Measurements from ENCODE around the gene CEP128.

CEP128 gene

GRCh38 chr14:80768646-80769045 lies 172.9 kb downstream of the CEP128 start:
- DNase-seq = no peak

DNA sequence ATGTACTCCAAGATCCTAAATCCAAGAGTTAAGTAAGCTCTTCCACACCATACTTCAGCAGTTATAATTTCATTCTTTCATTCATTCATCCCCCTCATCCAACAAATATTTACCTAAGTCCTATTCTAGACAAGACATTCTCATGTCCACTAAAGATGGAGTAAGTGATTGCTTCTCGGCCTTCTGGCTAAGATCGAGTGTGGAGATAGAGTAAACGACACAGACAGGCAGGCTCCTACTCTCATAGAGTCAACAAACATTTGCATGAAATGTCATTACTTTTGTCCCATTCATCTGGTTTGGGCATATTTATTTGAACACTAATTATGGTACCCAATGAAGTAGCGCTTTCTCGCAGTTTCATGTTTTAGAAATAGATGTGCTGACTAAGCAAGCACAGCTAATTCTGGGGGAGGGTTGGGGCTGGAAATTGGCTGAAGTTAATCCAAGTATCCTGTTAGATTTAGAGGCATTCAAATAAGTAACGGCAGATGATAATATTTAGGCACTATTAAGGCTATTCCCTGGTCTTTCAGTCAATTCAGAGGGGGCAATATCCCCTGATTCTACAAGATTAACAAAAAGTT lies 176.5 kb downstream of the CEP128 start:
- peak; percentile 33 for DNase-seq

DNA sequence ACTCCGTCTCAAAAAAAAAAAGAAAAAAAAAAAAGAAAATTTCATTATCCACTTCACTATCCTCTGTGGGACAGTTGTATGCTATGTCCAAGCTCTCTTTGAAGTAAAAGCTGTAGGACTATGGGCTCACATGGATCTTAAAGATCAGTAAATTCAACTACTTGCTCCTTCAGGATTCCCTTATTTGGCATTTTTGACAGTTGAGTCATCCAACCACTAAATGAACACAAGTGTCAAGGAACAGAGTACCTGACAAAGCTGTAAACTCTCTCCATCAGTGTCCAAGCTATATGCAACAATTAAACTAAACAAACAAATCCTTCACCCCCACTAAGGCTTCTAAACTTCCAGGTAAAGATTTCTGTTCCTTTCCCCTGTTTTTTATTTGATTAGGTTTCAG lies 177.0 kb downstream of the CEP128 start:
- DNase-seq = no peak

DNA sequence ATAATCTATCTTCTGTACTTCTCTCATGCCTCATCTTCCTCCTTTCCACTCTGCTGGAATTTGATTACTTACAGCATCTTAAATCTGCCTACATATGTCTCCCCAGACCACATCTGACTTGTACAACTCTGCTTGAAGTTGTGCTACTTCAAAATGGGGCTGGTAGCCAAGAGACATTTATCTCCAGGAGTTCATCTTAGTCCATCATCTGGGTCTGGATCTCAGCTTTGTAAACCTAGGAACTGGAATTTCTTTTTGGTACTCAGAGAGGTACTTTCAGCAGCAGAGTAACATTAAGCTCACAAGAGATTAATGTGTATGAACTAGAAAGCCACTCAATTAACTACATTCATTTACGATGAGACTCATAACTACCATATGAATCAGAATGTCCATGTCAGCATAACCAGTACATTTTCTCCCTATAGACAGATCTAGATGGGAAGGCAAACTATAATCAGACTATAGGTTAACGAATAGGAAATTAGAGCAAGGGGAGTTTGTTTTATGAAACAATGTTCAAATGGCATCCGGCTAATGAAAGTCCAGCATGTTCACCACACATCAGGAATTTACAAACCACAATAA lies 178.8 kb downstream of the CEP128 start:
- no peak for DNase-seq

DNA sequence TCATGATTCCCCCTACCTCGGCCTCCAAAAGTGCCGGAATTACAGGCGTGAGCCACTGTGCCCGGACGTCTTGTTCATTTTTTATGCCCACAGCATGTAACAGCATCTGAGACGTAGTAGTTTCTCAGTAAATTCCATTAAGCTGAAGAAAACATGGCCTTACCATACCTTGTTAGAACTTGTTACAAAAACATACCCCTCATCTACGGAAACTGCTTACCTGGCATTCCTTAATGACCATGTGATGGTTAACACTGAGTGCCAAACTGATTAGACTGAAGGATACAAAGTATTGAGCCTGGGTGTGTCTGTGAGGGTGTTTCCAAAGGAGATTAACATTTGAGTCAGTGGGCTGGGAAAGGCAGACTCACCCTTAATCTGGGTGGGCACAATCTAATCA lies 186.8 kb downstream of the CEP128 start:
- no peak for DNase-seq

DNA sequence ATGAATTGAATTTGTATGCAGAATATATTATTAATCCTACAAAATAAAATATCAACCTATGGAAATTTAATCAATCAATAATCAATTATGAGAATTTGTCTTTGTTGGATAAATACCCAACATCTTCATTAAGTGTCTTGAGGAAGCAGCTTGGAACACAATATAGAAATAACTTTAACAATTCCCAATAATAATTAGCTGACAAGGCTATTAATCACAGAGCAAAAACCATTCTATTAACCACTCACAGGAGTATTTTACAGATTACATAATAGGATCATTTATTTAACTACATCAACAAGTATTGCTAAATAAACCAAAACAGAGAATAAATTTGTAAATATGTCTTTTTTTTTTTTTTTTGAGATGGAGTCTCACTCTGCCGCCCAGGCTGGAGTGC lies 190.3 kb downstream of the CEP128 start:
- DNase-seq = no peak

- no peak for DNase-seq
Observed at GRCh38 chr14:80726211-80726610, 215.3 kb downstream of the CEP128 start.

DNA sequence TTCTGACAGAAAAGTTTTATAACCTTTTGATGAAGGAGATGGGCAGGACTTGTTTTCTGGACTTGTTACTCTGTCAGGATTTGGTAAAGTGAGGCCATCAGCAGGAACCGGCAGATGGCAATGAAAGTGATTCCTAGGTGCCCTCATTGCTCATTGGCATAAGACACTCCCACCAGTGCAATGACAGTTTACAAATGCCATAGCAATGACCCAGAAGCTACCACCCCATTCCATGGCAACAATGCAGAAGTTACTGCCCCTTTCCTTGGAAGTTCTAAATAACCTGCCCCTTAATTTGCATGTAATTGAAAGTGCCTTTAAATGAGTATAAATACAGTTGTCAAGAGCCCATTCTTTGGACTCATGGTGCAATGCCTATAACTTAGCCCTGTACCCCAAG lies 222.6 kb downstream of the CEP128 start:
- no peak for DNase-seq

- DNase-seq = no peak
Observed at GRCh38 chr14:80714474-80714873, 227.1 kb downstream of the CEP128 start.

DNA sequence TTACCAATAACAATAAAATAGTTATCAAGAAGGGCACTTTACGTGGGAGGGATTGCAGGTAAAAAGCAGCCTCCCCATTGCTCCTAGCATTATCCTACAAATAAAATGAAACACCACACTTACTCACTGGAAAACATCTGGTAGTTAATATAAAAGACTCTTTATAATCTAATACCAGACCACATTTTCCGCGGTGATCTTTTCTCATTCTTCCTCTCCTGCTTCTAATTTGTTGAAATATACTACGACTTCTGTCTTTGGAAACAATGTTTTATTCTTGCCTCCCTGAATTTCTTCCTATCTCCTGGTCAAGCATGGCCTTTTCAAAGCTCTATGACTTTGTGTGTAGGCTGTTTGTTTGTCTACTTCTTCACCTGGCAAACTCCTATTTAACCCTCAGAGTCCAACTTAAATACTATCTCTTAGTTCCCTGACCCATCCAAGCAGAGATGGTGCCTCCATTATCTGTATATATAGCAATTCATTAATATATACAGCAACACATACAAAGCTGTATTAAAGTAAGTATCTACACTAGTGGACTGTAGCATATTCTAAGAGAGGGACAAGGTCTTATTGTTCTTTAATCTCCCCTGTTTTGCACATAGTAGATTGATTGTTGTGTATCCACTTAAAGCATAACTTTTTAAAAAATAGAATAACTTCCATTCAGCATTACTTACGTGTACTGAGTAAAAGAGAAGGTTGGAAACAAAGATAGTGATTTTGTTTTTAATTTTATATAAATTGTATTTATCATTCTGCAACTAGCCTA lies 228.3 kb downstream of the CEP128 start:
- no peak for DNase-seq

DNA sequence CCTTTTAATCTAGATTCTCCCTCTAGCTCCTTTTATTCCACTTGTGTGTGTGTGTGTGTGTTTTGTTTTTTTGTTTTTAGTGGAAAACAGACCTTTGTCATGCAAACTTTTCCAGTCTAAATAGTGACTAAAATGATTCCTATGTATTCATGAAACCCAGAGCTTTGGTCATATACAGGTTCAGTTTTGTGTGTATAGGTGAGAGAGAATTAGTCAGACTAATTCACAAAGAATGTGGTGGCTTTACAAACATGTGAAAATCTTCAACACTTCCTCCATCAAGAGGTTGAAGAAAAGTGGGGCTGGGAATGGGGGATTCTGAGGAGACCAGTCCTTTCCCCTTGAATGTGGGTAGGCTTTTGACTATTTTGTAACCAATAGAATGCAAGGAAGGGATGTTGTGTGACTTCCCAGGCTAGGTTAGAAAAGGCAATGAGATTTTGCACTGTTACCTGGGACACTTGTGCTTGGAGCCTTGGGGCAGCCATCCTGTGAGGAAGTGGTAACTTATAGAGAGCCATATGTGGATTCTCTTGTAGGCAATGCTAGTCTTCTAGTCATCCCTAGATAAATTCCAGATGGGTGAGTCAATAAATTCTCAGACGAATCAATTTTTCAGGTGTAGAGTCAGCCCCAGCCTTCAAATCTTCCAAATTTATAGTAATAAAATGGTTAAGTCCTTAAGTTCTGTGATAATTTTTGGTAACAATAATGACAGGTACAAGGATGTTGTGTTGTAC lies 236.1 kb downstream of the CEP128 start:
- no peak for DNase-seq

DNA sequence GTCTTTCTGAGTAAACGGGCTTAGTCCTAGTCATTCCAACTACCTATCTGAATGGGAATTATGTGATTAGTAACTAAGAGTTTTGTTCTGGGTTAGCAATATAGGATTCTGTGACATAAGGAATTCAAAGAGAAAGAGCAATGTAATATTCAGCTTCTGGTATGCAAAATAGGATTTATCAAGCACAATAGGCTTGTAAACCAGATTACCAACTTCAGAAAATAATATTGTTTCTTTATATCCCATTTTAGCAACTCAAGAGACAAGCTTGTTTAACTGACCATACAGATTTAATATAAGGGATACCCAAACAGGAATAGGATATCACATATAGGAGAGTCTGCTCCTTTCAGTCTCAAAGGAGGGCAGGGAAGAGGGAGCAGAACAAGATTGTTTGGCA lies 240.9 kb downstream of the CEP128 start:
- no peak for DNase-seq

GRCh38 chr14:80699861-80700260 lies 241.7 kb downstream of the CEP128 start:
- DNase-seq = no peak

GRCh38 chr14:80698974-80699373 lies 242.6 kb downstream of the CEP128 start:
- no peak for DNase-seq

DNA sequence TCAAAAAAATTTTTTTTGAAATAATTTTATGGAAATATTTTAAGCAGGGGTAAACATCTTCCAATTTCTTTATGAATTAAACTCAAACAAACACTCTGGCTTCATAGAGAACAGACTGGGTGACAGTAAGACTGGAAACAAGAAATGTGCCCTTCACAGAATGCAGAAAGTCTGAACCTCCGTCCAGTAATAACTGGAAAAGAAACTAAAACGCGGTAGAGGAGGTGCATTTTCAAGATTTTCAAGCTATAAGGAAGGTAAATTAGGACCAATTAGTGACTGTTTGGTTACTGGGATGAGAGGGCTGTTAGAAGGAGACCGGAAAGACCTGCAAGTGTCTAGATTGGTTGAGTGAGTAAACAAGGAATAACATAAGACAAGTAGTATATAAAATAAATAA lies 245.7 kb downstream of the CEP128 start:
- no peak for DNase-seq

DNA sequence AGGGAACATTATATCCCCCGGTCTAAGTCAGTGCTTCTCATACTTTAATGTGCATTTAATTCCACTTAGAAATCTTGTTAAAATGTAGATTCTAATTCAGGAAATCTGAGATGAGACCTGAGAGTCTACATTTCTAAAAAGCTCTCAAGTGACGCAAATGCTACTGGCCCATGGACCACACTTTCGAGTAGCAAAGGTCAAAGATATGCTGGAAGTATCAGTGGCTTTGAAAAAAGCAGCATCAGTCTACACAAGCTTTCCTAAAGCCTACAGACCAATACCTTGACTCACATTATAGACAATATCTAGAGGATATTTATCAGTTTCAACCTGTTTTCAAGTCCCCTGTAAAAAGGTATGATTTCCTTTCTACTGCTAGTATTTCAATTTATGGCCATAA lies 248.6 kb downstream of the CEP128 start:
- DNase-seq = no peak

DNA sequence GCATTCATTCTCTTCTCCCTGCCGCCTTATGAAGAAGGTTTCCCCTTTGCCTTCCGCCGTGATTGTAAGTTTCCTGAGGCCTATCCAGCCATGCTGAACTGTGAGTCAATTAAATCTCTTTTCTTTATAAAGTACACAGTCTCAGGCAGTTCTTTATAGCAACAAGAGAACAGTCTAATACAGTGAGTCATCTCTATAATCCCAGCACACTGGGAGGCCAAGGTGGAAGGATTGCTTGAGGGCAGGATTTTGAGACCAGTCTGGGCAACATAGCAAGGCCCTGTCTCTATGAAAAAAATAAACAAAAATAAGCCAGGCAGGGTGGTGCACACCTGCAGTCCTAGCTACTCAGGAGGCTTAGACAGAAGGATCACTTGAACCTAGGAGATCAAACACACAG lies 259.9 kb downstream of the CEP128 start:
- no peak for DNase-seq

GRCh38 chr14:80679273-80679672 lies 262.3 kb downstream of the CEP128 start:
- no peak for DNase-seq

DNA sequence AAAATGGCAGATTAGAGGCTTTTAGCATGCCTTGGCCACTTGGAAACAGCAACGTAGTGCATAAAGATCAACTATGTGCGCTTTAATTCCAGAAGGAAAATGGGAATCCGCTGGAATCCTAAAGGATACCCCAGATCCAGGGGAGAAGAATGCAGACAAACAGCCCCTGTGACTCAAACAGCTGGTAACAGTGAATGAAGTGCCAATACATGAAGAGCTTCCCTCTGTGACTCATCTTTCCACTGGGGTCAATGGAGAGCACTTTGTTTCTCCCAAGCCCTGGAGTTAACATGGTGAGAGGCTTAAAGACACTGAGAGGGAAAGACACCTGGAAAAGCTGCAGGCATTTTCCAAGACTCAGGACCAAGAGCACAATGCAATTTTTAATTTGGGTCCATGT lies 263.1 kb downstream of the CEP128 start:
- DNase-seq = no peak

DNA sequence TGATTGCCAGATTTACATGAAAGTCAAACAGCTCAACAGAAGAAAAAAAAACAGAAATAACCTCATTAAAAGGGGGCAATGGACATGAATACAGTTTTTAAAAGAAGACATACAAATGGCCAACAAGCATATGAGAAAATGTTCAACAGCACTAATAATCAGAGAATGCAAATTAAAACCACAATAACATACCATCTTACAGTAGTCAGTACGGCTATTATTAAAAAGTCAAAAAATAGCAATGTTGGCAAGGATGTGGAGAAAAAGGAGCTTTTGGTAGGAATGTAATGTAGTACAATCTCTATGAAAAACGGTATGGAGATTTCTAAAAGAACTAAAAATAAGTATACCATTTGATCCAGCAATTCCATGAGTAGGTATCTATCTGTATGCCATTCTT lies 272.1 kb downstream of the CEP128 start:
- no peak for DNase-seq

- DNase-seq = no peak
Observed at GRCh38 chr14:80664576-80664975, 277.0 kb downstream of the CEP128 start.

- DNase-seq = no peak
Observed at GRCh38 chr14:80663541-80663940, 278.0 kb downstream of the CEP128 start.

GRCh38 chr14:80659783-80660182 lies 281.8 kb downstream of the CEP128 start:
- DNase-seq = no peak

GRCh38 chr14:80658733-80659132 lies 282.8 kb downstream of the CEP128 start:
- DNase-seq = no peak

All from NCI-H1048 (cell line).